Measurements from ENCODE around the gene OR52K1.
"Not testable (repeated sequence)": the region's sequence is repeated elsewhere in the genome, so short reads cannot be mapped to it uniquely, and the experiment has no call there.

OR52K1 gene

GRCh38 chr11:4484310-4484709, 1.9 kb downstream of the OR52K1 start:
- DNase-seq (ENCODE audit: low read depth): no peak
- H3K4me3 ChIP-seq (replicated peaks; ENCODE audit: low read depth, low read length): no peak overlapping the region
- TF ChIP-seq, protein P1, sequence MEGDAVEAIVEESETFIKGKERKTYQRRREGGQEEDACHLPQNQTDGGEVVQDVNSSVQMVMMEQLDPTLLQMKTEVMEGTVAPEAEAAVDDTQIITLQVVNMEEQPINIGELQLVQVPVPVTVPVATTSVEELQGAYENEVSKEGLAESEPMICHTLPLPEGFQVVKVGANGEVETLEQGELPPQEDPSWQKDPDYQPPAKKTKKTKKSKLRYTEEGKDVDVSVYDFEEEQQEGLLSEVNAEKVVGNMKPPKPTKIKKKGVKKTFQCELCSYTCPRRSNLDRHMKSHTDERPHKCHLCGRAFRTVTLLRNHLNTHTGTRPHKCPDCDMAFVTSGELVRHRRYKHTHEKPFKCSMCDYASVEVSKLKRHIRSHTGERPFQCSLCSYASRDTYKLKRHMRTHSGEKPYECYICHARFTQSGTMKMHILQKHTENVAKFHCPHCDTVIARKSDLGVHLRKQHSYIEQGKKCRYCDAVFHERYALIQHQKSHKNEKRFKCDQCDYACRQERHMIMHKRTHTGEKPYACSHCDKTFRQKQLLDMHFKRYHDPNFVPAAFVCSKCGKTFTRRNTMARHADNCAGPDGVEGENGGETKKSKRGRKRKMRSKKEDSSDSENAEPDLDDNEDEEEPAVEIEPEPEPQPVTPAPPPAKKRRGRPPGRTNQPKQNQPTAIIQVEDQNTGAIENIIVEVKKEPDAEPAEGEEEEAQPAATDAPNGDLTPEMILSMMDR (IDR thresholded peaks at IDR 0.05; ENCODE audit: low read length, missing control alignments): no peak

GRCh38 chr11:4491405-4491804, 9.0 kb downstream of the OR52K1 start:
- DNase-seq (ENCODE audit: low read depth): not testable (repeated sequence)

GRCh38 chr11:4491878-4492606, 9.6 kb downstream of the OR52K1 start:
- TF ChIP-seq, protein P1 (IDR thresholded peaks at IDR 0.05; ENCODE audit: low read length, missing control alignments): no peak
- no peak for DNase-seq (ENCODE audit: low read depth)
- H3K4me3 ChIP-seq (replicated peaks; ENCODE audit: low read depth, low read length): no peak overlapping the region

More at GRCh38 chr11:4491405-4491804, 9.0 kb downstream of the OR52K1 start:
- H3K4me3 ChIP-seq (replicated peaks; ENCODE audit: low read depth, low read length): not testable (repeated sequence)

DNA sequence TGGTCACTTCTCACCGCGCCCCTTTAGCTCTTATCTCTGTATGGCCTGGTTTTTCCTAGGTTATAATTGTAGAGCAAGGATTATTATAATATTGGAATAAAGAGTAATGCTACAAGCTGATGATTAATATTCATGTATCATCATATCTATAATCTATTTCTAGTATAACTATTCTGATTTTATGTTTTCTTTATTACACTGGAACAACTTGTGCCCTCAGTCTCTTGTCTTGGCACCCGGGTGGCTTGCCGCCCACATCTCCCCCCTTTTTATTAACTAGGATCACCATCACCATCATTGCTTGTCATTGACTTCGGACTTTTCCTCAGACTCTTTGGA, 11.0 kb downstream of the OR52K1 start:
- no peak for DNase-seq (ENCODE audit: low read depth)
- TF ChIP-seq, protein P1 (IDR thresholded peaks at IDR 0.05; ENCODE audit: low read length, missing control alignments): no peak
- H3K4me3 ChIP-seq (replicated peaks; ENCODE audit: low read depth, low read length): no peak overlapping the region

GRCh38 chr11:4495487-4495886, 13.0 kb downstream of the OR52K1 start:
- TF ChIP-seq, protein P1 (IDR thresholded peaks at IDR 0.05; ENCODE audit: low read length, missing control alignments): no peak
- DNase-seq (ENCODE audit: low read depth): peak; percentile 29
- no peak overlapping the region for H3K4me3 ChIP-seq (replicated peaks; ENCODE audit: low read depth, low read length)

DNA sequence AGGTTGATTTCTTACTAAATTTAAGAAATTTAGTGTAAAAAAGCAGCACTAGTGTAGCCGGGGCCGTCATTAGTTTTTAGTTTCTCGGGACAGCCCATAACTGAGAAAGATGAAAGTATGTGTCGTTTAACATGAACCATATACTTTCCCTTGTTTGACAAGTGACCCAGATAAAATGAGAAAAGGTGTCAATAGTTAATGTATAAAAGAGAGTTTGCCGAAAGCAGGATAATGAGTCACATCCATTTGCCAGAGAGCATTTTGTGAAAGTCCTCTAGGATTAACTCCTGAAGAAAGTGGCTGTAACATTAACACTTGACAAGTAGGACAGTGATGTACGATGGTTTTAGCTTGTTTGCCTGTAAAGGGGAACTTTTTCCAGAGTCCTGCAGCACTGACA, 13.5 kb downstream of the OR52K1 start:
- TF ChIP-seq, protein P1 (IDR thresholded peaks at IDR 0.05; ENCODE audit: low read length, missing control alignments): no peak
- no peak for DNase-seq (ENCODE audit: low read depth)
- H3K4me3 ChIP-seq (replicated peaks; ENCODE audit: low read depth, low read length): no peak overlapping the region

DNA sequence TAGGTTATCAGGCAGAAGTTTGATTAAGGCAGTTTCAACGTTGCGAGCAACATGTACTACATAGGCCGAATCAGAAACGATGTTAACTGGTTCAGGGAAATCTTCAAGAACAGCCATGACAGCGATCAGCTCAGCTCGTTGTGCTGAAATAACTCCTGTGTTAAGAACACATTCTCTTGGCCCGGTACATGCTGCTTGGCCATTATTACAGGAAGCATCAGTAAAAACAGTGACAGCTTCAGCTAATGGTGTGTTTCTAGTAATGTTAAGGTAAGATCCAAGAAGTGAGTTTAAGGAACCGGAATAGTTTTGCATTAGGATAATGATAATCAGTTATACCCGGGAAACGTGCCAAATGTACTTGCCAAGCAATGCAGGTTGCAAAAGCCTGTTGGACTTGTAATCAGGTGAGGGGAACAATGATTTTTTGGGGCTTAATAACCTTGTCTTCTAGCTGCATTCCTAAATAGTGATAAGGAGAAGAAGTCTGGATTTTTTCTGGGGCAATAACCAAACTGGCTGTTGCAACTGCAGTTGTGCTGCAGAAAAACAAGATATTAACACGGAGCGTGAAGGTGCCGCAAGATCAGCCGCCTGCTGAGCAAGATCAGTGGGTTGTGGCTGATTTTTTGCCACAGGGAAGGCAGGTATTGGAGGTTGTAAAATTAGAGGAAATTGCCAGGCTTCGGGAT, 14.3 kb downstream of the OR52K1 start:
- DNase-seq (ENCODE audit: low read depth): peak; percentile 6
- TF ChIP-seq, protein P1 (IDR thresholded peaks at IDR 0.05; ENCODE audit: low read length, missing control alignments): no peak
- no peak overlapping the region for H3K4me3 ChIP-seq (replicated peaks; ENCODE audit: low read depth, low read length)
